Heart left ventricle (tissue), 13 donors: ENCODE data around the gene CES1.

Experiments used
- CTCF ChIP-seq, 12 donors: fragments of 200-600 bp; sonication (generic) in 4 of 12; IDR thresholded peaks; one replicate each; pipeline versions ENCODE4 v1.5.0 to v1.8.0; 2018 to 2022; ENCODE audit warnings: antibody characterized with exemption in 12 of 12, mild to moderate bottlenecking in 5 of 12
- POLR2A ChIP-seq, 2 donors: fragments of 450-650 bp; IDR thresholded peaks; one replicate each; pipeline ENCODE4 v1.6.1; 2017; ENCODE audit warnings: antibody characterized with exemption in 2 of 2, mild to moderate bottlenecking in 2 of 2, moderate library complexity in 2 of 2
- donor health status: ischemic (EF 13 %, LVEDD 7.1; RV severe dilation, severe dysfunction).
- donor health status: DM: no; HTN: yes; CAD: no.
- donor health status: DM: no; HTN: no; CAD: no.
- donor health status: ischemic (EF 25% LVEDD 6.9; RV normal size, moderate dysfunction).
- donor health status: ischemic (EF 25% LVEDD 5.7; RV mildly dilated, moderate dysfunction).
- donor health status: ischemic (EF 35%, LVEDD 5.7; RV mildly dilated, moderate dysfunction).
- donor health status: nonischemic (EF 11% LVEDD 7.7; RV severe dilation, severe dysfunction).
- donor health status: DM: yes; HTN: yes; CAD: no.
- donor health status: PGD.
- donor health status: ischemic (EF 29% LVEDD 5.4; RV normal size, mild dysfunction).
- donor health status: nonischemic (EF 23%, LVEDD 6.1; RV moderate dilation, normal function).

DNA sequence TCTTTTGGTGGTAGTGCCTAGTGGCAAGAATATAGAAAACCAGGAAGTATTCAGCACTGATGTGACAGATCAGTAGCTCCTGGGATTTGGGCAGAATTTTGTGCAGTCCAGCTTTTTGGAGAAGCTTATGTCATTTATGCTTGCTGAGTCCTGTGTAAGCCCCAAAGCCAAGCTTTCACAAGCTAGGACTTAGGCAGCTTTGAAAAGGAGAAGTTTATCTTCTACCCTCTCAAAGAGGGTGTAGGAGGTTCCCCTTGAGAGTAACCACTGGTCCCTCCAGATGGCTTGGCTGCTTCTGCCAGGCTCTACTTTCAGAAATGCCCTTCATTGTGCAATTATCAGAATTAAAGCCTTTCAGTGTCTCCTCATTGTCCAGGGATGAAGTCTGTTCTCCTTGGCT lies 78.8 kb downstream of the CES1 start:
- no peak for TF ChIP-seq CTCF (IDR thresholded peaks at IDR 0.05)
- TF ChIP-seq POLR2A (IDR thresholded peaks at IDR 0.05) = no peak
